GM12892 (cell line): ENCODE results near the gene AHRR.

Source experiments
- POLR2A ChIP-seq: IDR thresholded peaks from 2 replicates; pipeline ENCODE4 v1.6.1; 2011; ENCODE audit warnings: low read depth, low read length, control low read depth
- POLR2AphosphoS5 ChIP-seq: IDR thresholded peaks from 2 replicates; pipeline ENCODE4 v1.6.1; 2011; ENCODE audit warnings: low read depth, low read length, control low read depth
- TAF1 ChIP-seq: IDR thresholded peaks from 2 replicates; pipeline ENCODE4 v1.6.1; 2011; ENCODE audit warnings: low read depth, mild to moderate bottlenecking, control low read depth, low read length, borderline replicate concordance

GRCh38 chr5:370959-371810, 49.7 kb downstream of the AHRR start:
- TF ChIP-seq POLR2A (no peak), POLR2AphosphoS5 (no peak; the same call in 1 of the 2 replicates), TAF1 (no peak)
